Progenitor cell of endocrine pancreas (in vitro differentiated cells): ENCODE data around the gene ZNF644. TPM values are rescaled to one million over a fixed set of nuclear protein-coding genes. Genes with fewer than 3 reads are reported as not detected.
"Not testable (repeated sequence)": the region's sequence is repeated elsewhere in the genome, so short reads cannot be mapped to it uniquely, and the experiment has no call there.

Experiments
- DNase-seq: peaks from one replicate; pipeline ENCODE4 v3.0.0; 2021; ENCODE audit warnings: low spot score; ENCODE audit not compliant: unreplicated experiment
- H3K27ac Mint-ChIP-seq: 2 replicates; pipeline ENCODE4 v1.8.0; 2021; ENCODE audit warnings: mild to moderate bottlenecking, moderate library complexity, mixed read lengths
- H3K27me3 Mint-ChIP-seq: 2 replicates; pipeline ENCODE4 v1.8.0; 2021; ENCODE audit warnings: mixed read lengths
- H3K36me3 Mint-ChIP-seq: 2 replicates; pipeline ENCODE4 v1.8.0; 2022; ENCODE audit warnings: mixed read lengths; ENCODE audit not compliant: insufficient read depth
- H3K4me1 Mint-ChIP-seq: 2 replicates; pipeline ENCODE4 v1.8.0; 2021; ENCODE audit warnings: low read depth, mixed read lengths
- H3K4me3 Mint-ChIP-seq: 2 replicates; pipeline ENCODE4 v1.8.0; 2021; ENCODE audit warnings: low read depth, mild to moderate bottlenecking, moderate library complexity, mixed read lengths
- H3K9me3 Mint-ChIP-seq: 2 replicates; pipeline ENCODE4 v1.8.0; 2021; ENCODE audit warnings: low read depth, mixed read lengths
- CTCF ChIP-seq: fragments of 200-600 bp; sonication (generic); IDR thresholded peaks from one replicate; pipeline ENCODE4 v1.5.0; 2021; ENCODE audit warnings: antibody characterized with exemption, mild to moderate bottlenecking; ENCODE audit not compliant: unreplicated experiment
- total RNA-seq: library from RNA; stranded (reverse); gene quantifications from 2 replicates; pipeline ENCODE4 v1.2.1, GENCODE V29; 2021

Gene ZNF644
- total RNA-seq, 1 donor from 2014 or later = 101 TPM

- H3K27me3 Mint-ChIP-seq = no peaks in the 10 kb centered on the region
- no peak for DNase-seq
- no peak overlapping the region for H3K4me3 Mint-ChIP-seq
These were observed 23.4 kb upstream of the ZNF644 start for GRCh38 chr1:91045284-91045683.

GRCh38 chr1:91044776-91045175 is 22.9 kb upstream of the ZNF644 start:
- DNase-seq, H3K4me1 Mint-ChIP-seq, H3K27me3 Mint-ChIP-seq: not testable (repeated sequence)

More at GRCh38 chr1:91045284-91045683, 23.4 kb upstream of the ZNF644 start:
- no peak for TF ChIP-seq CTCF
- H3K9me3 Mint-ChIP-seq = peaks cover 11% of the 10 kb centered on the region
- no peak overlapping the region for H3K27ac Mint-ChIP-seq
- H3K4me1 Mint-ChIP-seq = no peaks in the 10 kb centered on the region
- H3K36me3 Mint-ChIP-seq = peaks cover 2% of the 10 kb centered on the region

DNA sequence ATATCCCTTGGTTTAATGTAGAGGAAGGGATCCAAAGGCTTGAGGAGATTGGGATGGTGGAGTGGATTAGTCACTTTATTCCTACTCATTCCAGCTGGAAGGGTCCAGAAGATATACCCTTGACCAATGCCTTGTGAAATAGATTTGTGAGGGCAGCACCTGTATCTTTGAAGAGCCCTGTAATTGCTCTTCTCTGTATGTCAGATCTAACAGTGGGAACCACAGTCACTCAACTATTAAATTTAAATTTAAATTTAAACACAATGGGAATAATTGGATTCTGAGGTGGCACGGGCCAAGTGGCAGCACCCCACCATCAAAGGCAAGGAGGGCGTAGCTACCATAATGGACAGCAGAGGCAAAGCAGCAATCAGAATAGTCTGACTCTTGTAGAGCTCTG is 20.5 kb upstream of the ZNF644 start:
- not testable (repeated sequence) for H3K36me3 Mint-ChIP-seq, H3K27me3 Mint-ChIP-seq, H3K4me1 Mint-ChIP-seq, DNase-seq, H3K4me3 Mint-ChIP-seq, H3K27ac Mint-ChIP-seq
- peaks cover 11% of the 10 kb centered on the region for H3K9me3 Mint-ChIP-seq

More at GRCh38 chr1:91044776-91045175, 22.9 kb upstream of the ZNF644 start:
- not testable (repeated sequence) for H3K27ac Mint-ChIP-seq, H3K4me3 Mint-ChIP-seq, H3K36me3 Mint-ChIP-seq
- H3K9me3 Mint-ChIP-seq = peaks cover 11% of the 10 kb centered on the region

- Mint-ChIP-seq H3K9me3 (peaks cover 8% of the 10 kb centered on the region), H3K27ac (no peak overlapping the region), H3K36me3 (peaks cover 2% of the 10 kb centered on the region), H3K4me1 (peaks cover 11% of the 10 kb centered on the region), H3K4me3 (no peak overlapping the region), H3K27me3 (no peaks in the 10 kb centered on the region)
- TF ChIP-seq CTCF = no peak
- no peak for DNase-seq
These were observed 16.7 kb upstream of the ZNF644 start for GRCh38 chr1:91038582-91038981.

DNA sequence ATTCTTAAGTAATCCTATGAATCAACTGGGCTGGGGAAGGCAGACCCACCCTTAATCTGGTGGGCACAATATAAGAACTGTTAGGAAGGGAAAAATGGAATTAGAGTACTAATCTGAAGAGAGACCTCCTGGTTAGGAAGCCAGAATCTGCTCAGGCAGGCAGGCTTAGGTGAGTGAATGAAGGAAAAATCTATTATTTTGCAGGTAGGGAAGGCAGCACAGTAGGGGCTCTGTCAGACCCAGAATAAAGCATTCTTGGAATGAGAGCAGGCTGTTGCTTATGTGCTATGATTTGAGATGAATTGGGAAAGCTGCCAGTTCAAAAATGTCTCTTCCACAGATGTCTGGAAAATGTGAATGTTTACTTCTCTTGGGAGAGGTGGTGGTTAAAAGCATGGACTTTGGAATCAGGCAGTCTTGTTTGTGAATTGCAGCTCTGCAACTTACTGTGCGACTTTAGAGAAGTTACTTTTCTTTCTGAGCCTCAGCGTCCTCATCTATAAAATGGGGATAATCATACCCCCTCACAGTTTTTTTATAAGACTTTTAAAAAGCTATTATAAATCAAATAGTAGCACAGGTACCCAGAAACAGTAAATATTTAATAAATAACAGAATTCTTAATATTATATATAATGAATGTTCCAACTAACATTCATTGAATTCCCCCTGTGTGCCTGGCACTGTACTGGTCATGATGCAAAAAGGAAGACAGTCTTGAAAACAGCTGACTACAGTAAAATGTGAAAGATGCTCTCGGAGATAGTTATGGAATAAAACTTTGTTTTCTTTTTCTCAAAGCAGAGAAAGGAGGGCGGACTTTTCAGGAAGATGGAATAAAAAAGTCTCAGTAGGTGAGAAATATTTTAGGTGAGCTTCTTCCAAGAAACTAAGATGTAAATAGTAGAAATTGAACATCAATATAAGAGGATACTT is 15.3 kb upstream of the ZNF644 start:
- Mint-ChIP-seq H3K27ac (peak overlapping the region; percentile 9), H3K4me1 (peaks cover 11% of the 10 kb centered on the region), H3K9me3 (peaks cover 5% of the 10 kb centered on the region), H3K4me3 (no peak overlapping the region), H3K36me3 (peaks cover 2% of the 10 kb centered on the region), H3K27me3 (no peaks in the 10 kb centered on the region)
- DNase-seq = no peak
- no peak for TF ChIP-seq CTCF

DNA sequence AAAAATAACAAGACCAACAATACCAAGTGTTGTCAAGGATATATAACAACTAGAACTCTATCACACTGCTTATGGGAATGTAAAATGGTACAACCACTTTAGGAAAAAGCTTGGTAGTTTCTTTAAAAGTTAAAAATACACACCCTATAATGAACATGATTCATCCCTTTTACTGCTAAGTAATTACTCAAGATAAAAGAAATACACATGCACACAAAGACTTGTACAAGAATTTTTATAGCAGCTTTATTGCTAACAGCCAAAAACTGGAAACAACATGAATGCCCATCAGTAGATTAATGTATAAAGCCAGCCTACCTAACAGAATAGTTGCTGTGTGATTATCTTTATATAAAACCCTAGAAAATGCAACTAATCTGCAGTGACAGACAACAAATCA is 10.5 kb upstream of the ZNF644 start:
- TF ChIP-seq CTCF = no peak
- Mint-ChIP-seq H3K4me3 (no peak overlapping the region), H3K4me1 (peaks cover 8% of the 10 kb centered on the region), H3K27me3 (no peaks in the 10 kb centered on the region), H3K27ac (no peak overlapping the region), H3K9me3 (no peaks in the 10 kb centered on the region), H3K36me3 (no peaks in the 10 kb centered on the region)
- no peak for DNase-seq
